ENCODE results near the gene SLC39A3. TPM values are rescaled to one million over a fixed set of nuclear protein-coding genes. Genes with fewer than 3 reads are reported as not detected.

Gene SLC39A3
- total RNA-seq, 1 experiment from 2014 or later = 39.1 TPM

DNA sequence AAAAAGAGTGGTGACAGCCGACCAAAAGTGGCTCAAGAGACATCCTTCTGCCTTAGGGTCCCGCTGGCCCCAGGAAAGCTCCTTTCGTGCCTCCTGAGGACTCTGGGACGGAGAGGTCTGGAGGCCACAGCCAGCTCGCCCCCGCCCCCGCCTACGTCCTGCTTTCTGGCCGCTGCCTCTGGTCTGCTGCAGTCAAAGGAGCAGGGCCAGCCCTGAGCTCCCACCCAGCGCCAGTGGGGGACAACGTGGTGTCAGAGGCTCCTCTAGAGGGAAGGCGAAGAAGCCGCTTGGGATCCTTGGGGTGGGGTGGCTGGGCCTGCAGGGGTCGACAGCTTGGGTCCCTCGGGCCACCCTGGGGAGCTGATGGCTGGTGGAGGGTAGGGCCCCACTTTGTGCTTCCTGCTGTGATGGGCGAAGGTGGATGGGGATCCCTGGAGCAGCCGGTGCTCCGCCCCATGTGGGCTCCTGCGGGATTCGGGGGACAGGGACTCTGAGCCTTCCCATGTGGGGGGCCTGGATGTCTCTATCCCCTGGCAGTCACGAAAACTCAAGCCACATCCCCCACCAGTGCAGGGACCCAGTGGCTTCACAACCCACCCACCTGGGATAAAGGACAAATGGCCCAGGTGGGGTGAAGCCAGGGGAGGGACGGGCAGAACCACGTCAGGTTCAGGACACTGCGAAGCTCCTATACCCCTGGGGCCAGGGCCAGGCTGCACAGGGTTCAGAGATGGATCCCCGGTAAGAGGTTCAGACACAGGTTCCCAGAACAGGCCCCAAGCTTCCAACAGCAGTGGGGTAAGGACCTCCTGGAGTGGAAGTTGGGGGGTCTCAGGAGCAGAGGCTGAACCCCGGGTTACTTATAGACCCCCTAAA lies 9.6 kb downstream of the SLC39A3 start:
- TF ChIP-seq JUND (IDR thresholded peaks at IDR 0.05) (no peak), SRF (IDR thresholded peaks at IDR 0.05; ENCODE audit: low read depth) (no peak), CEBPB (IDR thresholded peaks at IDR 0.05; ENCODE audit: low read depth) (no peak), SP1 (IDR thresholded peaks at IDR 0.05; ENCODE audit: low read depth) (no peak), TCF7L2 (IDR thresholded peaks at IDR 0.05; ENCODE audit: borderline replicate concordance, extremely low read depth, insufficient read depth, insufficient read length) (no peak), ELF1 (IDR thresholded peaks at IDR 0.05; ENCODE audit: borderline replicate concordance, low read depth) (no peak), POLR2AphosphoS5 (IDR thresholded peaks at IDR 0.05; ENCODE audit: low read depth, low read length) (no peak), RAD21 (IDR thresholded peaks at IDR 0.05; ENCODE audit: low read depth) (no peak), EZH2 (IDR thresholded peaks at IDR 0.05) (no peak), YY1 (IDR thresholded peaks at IDR 0.05; ENCODE audit: extremely low read depth, insufficient replicate concordance, low read depth, low read length) (no peak), SIN3A (IDR thresholded peaks at IDR 0.05; ENCODE audit: low read depth) (no peak)
- TF ChIP-seq, protein P1, sequence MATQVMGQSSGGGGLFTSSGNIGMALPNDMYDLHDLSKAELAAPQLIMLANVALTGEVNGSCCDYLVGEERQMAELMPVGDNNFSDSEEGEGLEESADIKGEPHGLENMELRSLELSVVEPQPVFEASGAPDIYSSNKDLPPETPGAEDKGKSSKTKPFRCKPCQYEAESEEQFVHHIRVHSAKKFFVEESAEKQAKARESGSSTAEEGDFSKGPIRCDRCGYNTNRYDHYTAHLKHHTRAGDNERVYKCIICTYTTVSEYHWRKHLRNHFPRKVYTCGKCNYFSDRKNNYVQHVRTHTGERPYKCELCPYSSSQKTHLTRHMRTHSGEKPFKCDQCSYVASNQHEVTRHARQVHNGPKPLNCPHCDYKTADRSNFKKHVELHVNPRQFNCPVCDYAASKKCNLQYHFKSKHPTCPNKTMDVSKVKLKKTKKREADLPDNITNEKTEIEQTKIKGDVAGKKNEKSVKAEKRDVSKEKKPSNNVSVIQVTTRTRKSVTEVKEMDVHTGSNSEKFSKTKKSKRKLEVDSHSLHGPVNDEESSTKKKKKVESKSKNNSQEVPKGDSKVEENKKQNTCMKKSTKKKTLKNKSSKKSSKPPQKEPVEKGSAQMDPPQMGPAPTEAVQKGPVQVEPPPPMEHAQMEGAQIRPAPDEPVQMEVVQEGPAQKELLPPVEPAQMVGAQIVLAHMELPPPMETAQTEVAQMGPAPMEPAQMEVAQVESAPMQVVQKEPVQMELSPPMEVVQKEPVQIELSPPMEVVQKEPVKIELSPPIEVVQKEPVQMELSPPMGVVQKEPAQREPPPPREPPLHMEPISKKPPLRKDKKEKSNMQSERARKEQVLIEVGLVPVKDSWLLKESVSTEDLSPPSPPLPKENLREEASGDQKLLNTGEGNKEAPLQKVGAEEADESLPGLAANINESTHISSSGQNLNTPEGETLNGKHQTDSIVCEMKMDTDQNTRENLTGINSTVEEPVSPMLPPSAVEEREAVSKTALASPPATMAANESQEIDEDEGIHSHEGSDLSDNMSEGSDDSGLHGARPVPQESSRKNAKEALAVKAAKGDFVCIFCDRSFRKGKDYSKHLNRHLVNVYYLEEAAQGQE (IDR thresholded peaks at IDR 0.05; ENCODE audit: low read depth) = no peak
- TF ChIP-seq, protein P2, sequence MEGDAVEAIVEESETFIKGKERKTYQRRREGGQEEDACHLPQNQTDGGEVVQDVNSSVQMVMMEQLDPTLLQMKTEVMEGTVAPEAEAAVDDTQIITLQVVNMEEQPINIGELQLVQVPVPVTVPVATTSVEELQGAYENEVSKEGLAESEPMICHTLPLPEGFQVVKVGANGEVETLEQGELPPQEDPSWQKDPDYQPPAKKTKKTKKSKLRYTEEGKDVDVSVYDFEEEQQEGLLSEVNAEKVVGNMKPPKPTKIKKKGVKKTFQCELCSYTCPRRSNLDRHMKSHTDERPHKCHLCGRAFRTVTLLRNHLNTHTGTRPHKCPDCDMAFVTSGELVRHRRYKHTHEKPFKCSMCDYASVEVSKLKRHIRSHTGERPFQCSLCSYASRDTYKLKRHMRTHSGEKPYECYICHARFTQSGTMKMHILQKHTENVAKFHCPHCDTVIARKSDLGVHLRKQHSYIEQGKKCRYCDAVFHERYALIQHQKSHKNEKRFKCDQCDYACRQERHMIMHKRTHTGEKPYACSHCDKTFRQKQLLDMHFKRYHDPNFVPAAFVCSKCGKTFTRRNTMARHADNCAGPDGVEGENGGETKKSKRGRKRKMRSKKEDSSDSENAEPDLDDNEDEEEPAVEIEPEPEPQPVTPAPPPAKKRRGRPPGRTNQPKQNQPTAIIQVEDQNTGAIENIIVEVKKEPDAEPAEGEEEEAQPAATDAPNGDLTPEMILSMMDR (IDR thresholded peaks at IDR 0.05 in 2 of 3, conservative IDR thresholded peaks at IDR 0.05 in 1 of 3; ENCODE audit: borderline replicate concordance in 1 of 3, insufficient read depth in 1 of 3, low read depth in 2 of 3, low read length in 2 of 3) = no peak
- Histone ChIP-seq H3K4me2 (ENCODE audit: low read length) (no peak overlapping the region), H4K20me1 (ENCODE audit: insufficient read depth) (no peaks in the 10 kb centered on the region), H3K9ac (ENCODE audit: low read length) (no peak overlapping the region), H3K4me1 (ENCODE audit: control insufficient read depth in 1 of 2, insufficient read depth in 2 of 2, low read length in 2 of 2) (no peaks in the 10 kb centered on the region), H3K9me2 (ENCODE audit: insufficient read depth) (no peaks in the 10 kb centered on the region), H3K27me3 (ENCODE audit: insufficient read depth, low read length) (no peaks in the 10 kb centered on the region), H2AFZ (ENCODE audit: low read depth, low read length, poor library complexity, severe bottlenecking) (no peak overlapping the region), H3K27ac (ENCODE audit: low read depth, low read length) (no peak overlapping the region), H3K9me3 (ENCODE audit: control insufficient read depth in 1 of 2, insufficient read depth in 1 of 2, low read depth in 1 of 2, low read length in 2 of 2) (no peaks in the 10 kb centered on the region), H3K79me2 (ENCODE audit: insufficient read depth, low read length) (no peaks in the 10 kb centered on the region), H3K4me3 (replicated peaks in 1 of 2; ENCODE audit: low read depth in 1 of 2, low read length in 2 of 2) (no peak overlapping the region), H3K36me3 (ENCODE audit: control insufficient read depth in 1 of 2, insufficient read depth in 2 of 2, low read length in 2 of 2) (no peaks in the 10 kb centered on the region; a peak in 1 of 4 replicates)
- DNase-seq (ENCODE audit: low read depth, low spot score) (no peak), ATAC-seq (no peak)
- intact Hi-C loops (cut with micrococcal nuclease) = no loop called here
- ChIA-PET RAD21 (ENCODE audit: low non-redundant PET in 1 of 2, low total read pairs in 2 of 2, uncharacterized antibody in 2 of 2, unreplicated experiment in 2 of 2) (no interaction called here), POLR2A (no interaction called here), CTCF (no interaction called here)
- no TSS peak for BruUV-seq (replicated peaks)

Data from HCT116 (cell line).